Activated T-cell treated with anti-CD3 and anti-CD28 coated beads, Interleukin-2, amount 50 U/mL, for 24 hours (primary cell): ENCODE measurements around the gene RAPSN.
"Not testable (repeated sequence)": the region's sequence is repeated elsewhere in the genome, so short reads cannot be mapped to it uniquely, and the experiment has no call there.

Source experiments
- DNase-seq: peaks from one replicate; pipeline ENCODE4 v3.0.0-alpha.2; 2020
- H3K27ac Mint-ChIP-seq: 2 replicates; pipeline ENCODE4 v1.8.0; 2020; ENCODE audit warnings: mild to moderate bottlenecking, mixed read lengths
- H3K27me3 Mint-ChIP-seq: 2 replicates; pipeline ENCODE4 v1.8.0; 2020; ENCODE audit warnings: mixed read lengths
- H3K36me3 Mint-ChIP-seq: 2 replicates; pipeline ENCODE4 v1.8.0; 2020; ENCODE audit warnings: low read depth, mixed read lengths
- H3K4me1 Mint-ChIP-seq: 2 replicates; pipeline ENCODE4 v1.8.0; 2020; ENCODE audit warnings: low read depth, mixed read lengths
- H3K4me3 Mint-ChIP-seq: 2 replicates; pipeline ENCODE4 v1.8.0; 2020; ENCODE audit warnings: mild to moderate bottlenecking, moderate library complexity, mixed read lengths
- H3K9me3 Mint-ChIP-seq: 2 replicates; pipeline ENCODE4 v1.8.0; 2020; ENCODE audit warnings: mixed read lengths

RAPSN gene

GRCh38 chr11:47477323-47477722 lies 28.4 kb upstream of the RAPSN start:
- peaks cover 96% of the 10 kb centered on the region for H3K36me3 Mint-ChIP-seq
- H3K27ac Mint-ChIP-seq = peak overlapping the region; percentile 85
- H3K4me1 Mint-ChIP-seq = peaks cover 19% of the 10 kb centered on the region
- H3K9me3 Mint-ChIP-seq = no peaks in the 10 kb centered on the region
- H3K27me3 Mint-ChIP-seq = no peaks in the 10 kb centered on the region
- no peak for DNase-seq
- no peak overlapping the region for H3K4me3 Mint-ChIP-seq

GRCh38 chr11:47470671-47471070 lies 21.7 kb upstream of the RAPSN start:
- H3K36me3 Mint-ChIP-seq = peaks cover 98% of the 10 kb centered on the region
- no peak for DNase-seq
- H3K4me1 Mint-ChIP-seq = peaks cover 14% of the 10 kb centered on the region
- H3K27ac Mint-ChIP-seq = peak overlapping the region; percentile 71
- no peaks in the 10 kb centered on the region for H3K9me3 Mint-ChIP-seq
- no peak overlapping the region for H3K4me3 Mint-ChIP-seq
- H3K27me3 Mint-ChIP-seq = no peaks in the 10 kb centered on the region

- Mint-ChIP-seq H3K27me3 (no peaks in the 10 kb centered on the region), H3K9me3 (no peaks in the 10 kb centered on the region), H3K4me3 (no peak overlapping the region), H3K36me3 (peaks cover 97% of the 10 kb centered on the region), H3K4me1 (peaks cover 17% of the 10 kb centered on the region), H3K27ac (peak overlapping the region; percentile 81)
- no peak for DNase-seq
Measured at GRCh38 chr11:47469361-47470179, 20.6 kb upstream of the RAPSN start.

GRCh38 chr11:47468598-47469214 lies 19.8 kb upstream of the RAPSN start:
- Mint-ChIP-seq H3K4me3 (no peak overlapping the region), H3K9me3 (no peaks in the 10 kb centered on the region), H3K27me3 (no peaks in the 10 kb centered on the region), H3K36me3 (peaks cover 97% of the 10 kb centered on the region), H3K4me1 (peaks cover 17% of the 10 kb centered on the region), H3K27ac (peak overlapping the region; percentile 81)
- no peak for DNase-seq

- no peak for DNase-seq
- Mint-ChIP-seq H3K27me3 (no peaks in the 10 kb centered on the region), H3K4me1 (peaks cover 17% of the 10 kb centered on the region), H3K27ac (peak overlapping the region; percentile 83), H3K9me3 (no peaks in the 10 kb centered on the region), H3K36me3 (peaks cover 86% of the 10 kb centered on the region), H3K4me3 (no peak overlapping the region)
Measured at GRCh38 chr11:47467357-47467756, 18.4 kb upstream of the RAPSN start.

GRCh38 chr11:47466701-47467250 lies 17.8 kb upstream of the RAPSN start:
- H3K4me3 Mint-ChIP-seq = no peak overlapping the region
- H3K9me3 Mint-ChIP-seq = no peaks in the 10 kb centered on the region
- H3K4me1 Mint-ChIP-seq = peaks cover 17% of the 10 kb centered on the region
- no peaks in the 10 kb centered on the region for H3K27me3 Mint-ChIP-seq
- no peak for DNase-seq
- peak overlapping the region; percentile 83 for H3K27ac Mint-ChIP-seq
- H3K36me3 Mint-ChIP-seq = peaks cover 85% of the 10 kb centered on the region

- peaks cover 81% of the 10 kb centered on the region for H3K36me3 Mint-ChIP-seq
- no peaks in the 10 kb centered on the region for H3K27me3 Mint-ChIP-seq
- no peaks in the 10 kb centered on the region for H3K9me3 Mint-ChIP-seq
- H3K27ac Mint-ChIP-seq = peak overlapping the region; percentile 76
- H3K4me3 Mint-ChIP-seq = no peak overlapping the region
- peaks cover 17% of the 10 kb centered on the region for H3K4me1 Mint-ChIP-seq
- no peak for DNase-seq
Measured at GRCh38 chr11:47466201-47466600, 17.3 kb upstream of the RAPSN start.

GRCh38 chr11:47464483-47464882 lies 15.5 kb upstream of the RAPSN start:
- Mint-ChIP-seq H3K27me3 (no peaks in the 10 kb centered on the region), H3K27ac (peak overlapping the region; percentile 59), H3K9me3 (no peaks in the 10 kb centered on the region), H3K4me1 (peaks cover 15% of the 10 kb centered on the region), H3K36me3 (peaks cover 72% of the 10 kb centered on the region), H3K4me3 (no peak overlapping the region)
- DNase-seq = no peak

GRCh38 chr11:47461876-47462275 lies 12.9 kb upstream of the RAPSN start:
- no peaks in the 10 kb centered on the region for H3K9me3 Mint-ChIP-seq
- no peaks in the 10 kb centered on the region for H3K27me3 Mint-ChIP-seq
- no peak overlapping the region for H3K4me3 Mint-ChIP-seq
- H3K4me1 Mint-ChIP-seq = peaks cover 3% of the 10 kb centered on the region
- DNase-seq = no peak
- peak overlapping the region; percentile 77 for H3K27ac Mint-ChIP-seq
- peaks cover 54% of the 10 kb centered on the region for H3K36me3 Mint-ChIP-seq

- Mint-ChIP-seq H3K27me3 (no peaks in the 10 kb centered on the region), H3K36me3 (peaks cover 43% of the 10 kb centered on the region), H3K9me3 (no peaks in the 10 kb centered on the region), H3K4me3 (no peak overlapping the region), H3K27ac (peak overlapping the region; percentile 44), H3K4me1 (peaks cover 3% of the 10 kb centered on the region)
- DNase-seq = no peak
Measured at GRCh38 chr11:47460571-47461235, 11.8 kb upstream of the RAPSN start.

GRCh38 chr11:47454258-47454671 lies 5.3 kb upstream of the RAPSN start:
- not testable (repeated sequence) for H3K4me3 Mint-ChIP-seq, H3K27ac Mint-ChIP-seq

GRCh38 chr11:47453365-47453764 lies 4.4 kb upstream of the RAPSN start:
- H3K4me3 Mint-ChIP-seq = no peak overlapping the region
- H3K4me1 Mint-ChIP-seq = peaks cover 7% of the 10 kb centered on the region
- no peak overlapping the region for H3K27ac Mint-ChIP-seq
- H3K27me3 Mint-ChIP-seq = no peaks in the 10 kb centered on the region
- DNase-seq = no peak
- H3K9me3 Mint-ChIP-seq = no peaks in the 10 kb centered on the region
- H3K36me3 Mint-ChIP-seq = no peaks in the 10 kb centered on the region

More at GRCh38 chr11:47454258-47454671, 5.3 kb upstream of the RAPSN start:
- not testable (repeated sequence) for H3K9me3 Mint-ChIP-seq, H3K4me1 Mint-ChIP-seq, H3K36me3 Mint-ChIP-seq, H3K27me3 Mint-ChIP-seq
- peak; percentile 57 for DNase-seq

GRCh38 chr11:47451990-47452389 lies 3.1 kb upstream of the RAPSN start:
- Mint-ChIP-seq H3K27ac (no peak overlapping the region), H3K27me3 (no peaks in the 10 kb centered on the region), H3K36me3 (no peaks in the 10 kb centered on the region), H3K4me1 (peaks cover 7% of the 10 kb centered on the region), H3K9me3 (no peaks in the 10 kb centered on the region), H3K4me3 (no peak overlapping the region)
- DNase-seq = no peak

GRCh38 chr11:47451436-47451835 lies 2.5 kb upstream of the RAPSN start:
- no peaks in the 10 kb centered on the region for H3K36me3 Mint-ChIP-seq
- H3K4me1 Mint-ChIP-seq = peaks cover 7% of the 10 kb centered on the region
- no peak for DNase-seq
- H3K27me3 Mint-ChIP-seq = no peaks in the 10 kb centered on the region
- no peak overlapping the region for H3K27ac Mint-ChIP-seq
- H3K4me3 Mint-ChIP-seq = no peak overlapping the region
- no peaks in the 10 kb centered on the region for H3K9me3 Mint-ChIP-seq
